Ascending aorta (tissue), 2 donors: ENCODE data around the gene FAAP100. TPM values are rescaled to one million over a fixed set of nuclear protein-coding genes. Genes with fewer than 3 reads are reported as not detected.

Experiments used
- DNase-seq, 2 donors: peaks; one replicate each; pipeline ENCODE4 v3.0.0-alpha.2; 2019; ENCODE audit warnings: low spot score in 2 of 2
- H3K27ac ChIP-seq, 2 donors: fragments of 200-600 bp; sonication (generic); one replicate each; pipeline ENCODE4 v1.5.1; 2016 to 2017; ENCODE audit warnings: mild to moderate bottlenecking in 1 of 2
- H3K27me3 ChIP-seq: fragments of 200-600 bp; sonication (generic); one replicate; pipeline ENCODE4 v1.5.1; 2017
- H3K36me3 ChIP-seq, 2 donors: fragments of 200-600 bp; sonication (generic); one replicate each; pipeline ENCODE4 v1.5.1; 2016
- H3K4me1 ChIP-seq, 2 donors: fragments of 200-600 bp; sonication (generic); one replicate each; pipeline ENCODE4 v1.5.1; 2016 to 2017; ENCODE audit warnings: mild to moderate bottlenecking in 1 of 2
- H3K4me3 ChIP-seq, 2 donors: fragments of 200-600 bp; sonication (generic); one replicate each; pipeline ENCODE4 v1.5.1; 2016 to 2017; ENCODE audit warnings: mild to moderate bottlenecking in 1 of 2
- H3K9me3 ChIP-seq, 2 donors: fragments of 200-600 bp; sonication (generic); one replicate each; pipeline ENCODE4 v1.5.1; 2016
- CTCF ChIP-seq, 3 experiments: fragments of 200-600 bp in 2 of 3; fragments of 450-650 bp in 1 of 3; sonication (generic) in 2 of 3; IDR thresholded peaks; one replicate each; pipeline ENCODE4 v1.5.1; 2016 to 2019; ENCODE audit warnings: antibody characterized with exemption in 3 of 3, mild to moderate bottlenecking in 1 of 3, moderate library complexity in 1 of 3
- intact Hi-C: fragments of 100-400 bp; cut with DNase I; formaldehyde crosslinking; loops from one replicate; pipeline ENCODE4 v1.15.1; 2023
- total RNA-seq: library from RNA; depleted of rRNA; stranded (reverse); fragments of >200 nt; gene quantifications from one replicate; pipeline ENCODE4 v1.1.0, GENCODE V29; 2016

The FAAP100 gene
- total RNA-seq, 1 donor from 2014 or later: 75.6 TPM

GRCh38 chr17:81514489-81514738, 37.7 kb downstream of the FAAP100 start:
- H3K9me3 ChIP-seq: no peaks in the 10 kb centered on the region
- peak overlapping the region; percentile 95 to 100 for H3K27ac ChIP-seq
- no peak for DNase-seq
- intact Hi-C loops: loop anchor here (2.0 to 10.0 kb wide), 3 partner anchors 38 to 350 kb away; partner anchors contain the start of genes FAAP100 and P4HB
- peak overlapping the region; percentile 81 to 96 for H3K4me3 ChIP-seq
- no peak for TF ChIP-seq CTCF (IDR thresholded peaks at IDR 0.05)
- H3K36me3 ChIP-seq: peaks cover 26 to 31% of the 10 kb centered on the region in 2 donors
- no peaks in the 10 kb centered on the region for H3K27me3 ChIP-seq
- peaks cover 10 to 32% of the 10 kb centered on the region in 2 donors for H3K4me1 ChIP-seq

- intact Hi-C loops: loop anchor here (1.0 to 10.0 kb wide), 5 partner anchors 39 to 351 kb away; partner anchors contain the start of genes FAAP100 and P4HB
- peaks cover 5 to 30% of the 10 kb centered on the region in 2 donors for H3K4me1 ChIP-seq
- no peaks in the 10 kb centered on the region for H3K9me3 ChIP-seq
- peak overlapping the region; percentile 81 to 96 for H3K4me3 ChIP-seq
- no peak for TF ChIP-seq CTCF (IDR thresholded peaks at IDR 0.05)
- peak overlapping the region; percentile 95 to 100 for H3K27ac ChIP-seq
- peak in 1 of 2 donors; percentile 85 for DNase-seq
- H3K36me3 ChIP-seq: peaks cover 31 to 36% of the 10 kb centered on the region in 2 donors
- no peaks in the 10 kb centered on the region for H3K27me3 ChIP-seq
Observed at GRCh38 chr17:81513753-81514488, 38.2 kb downstream of the FAAP100 start.

GRCh38 chr17:81513372-81513752, 38.8 kb downstream of the FAAP100 start:
- H3K36me3 ChIP-seq: peaks cover 36 to 41% of the 10 kb centered on the region in 2 donors
- DNase-seq: peak in 1 of 2 donors; percentile 85
- H3K9me3 ChIP-seq: no peaks in the 10 kb centered on the region
- peaks cover 4 to 26% of the 10 kb centered on the region in 2 donors for H3K4me1 ChIP-seq
- no peaks in the 10 kb centered on the region for H3K27me3 ChIP-seq
- TF ChIP-seq CTCF (IDR thresholded peaks at IDR 0.05): no peak
- H3K4me3 ChIP-seq: peak overlapping the region; percentile 81 to 96
- H3K27ac ChIP-seq: peak overlapping the region; percentile 95 to 100
- intact Hi-C loops: loop anchor here (1.0 to 10.0 kb wide), 3 partner anchors 95 to 351 kb away; partner anchors contain the start of gene P4HB

GRCh38 chr17:81512562-81513371, 39.4 kb downstream of the FAAP100 start, which contains the start of gene ACTG1:
TSS of gene ACTG1 (minus strand) at chr17:81512799. CDS start at chr17:81512354, 445 bp downstream.
- Histone ChIP-seq H3K4me1 (peaks cover 4 to 20% of the 10 kb centered on the region in 2 donors), H3K27me3 (no peaks in the 10 kb centered on the region), H3K4me3 (peak within 1 kb of the TSS; percentile 81 to 96), H3K9me3 (no peaks in the 10 kb centered on the region), H3K36me3 (peaks cover 40 to 45% of the 10 kb centered on the region in 2 donors), H3K27ac (peak within 1 kb of the TSS; percentile 95 to 100)
- no peak for TF ChIP-seq CTCF (IDR thresholded peaks at IDR 0.05)
- peak; percentile 76 to 95 for DNase-seq
- intact Hi-C loops: loop anchor here (1.0 to 10.0 kb wide), 3 partner anchors 94 to 352 kb away; partner anchors contain the start of gene P4HB

- Histone ChIP-seq H3K4me1 (peaks cover 4 to 13% of the 10 kb centered on the region in 2 donors), H3K27me3 (no peaks in the 10 kb centered on the region), H3K27ac (peak overlapping the region; percentile 88 to 90), H3K4me3 (peak overlapping the region; percentile 81 to 96), H3K9me3 (no peaks in the 10 kb centered on the region), H3K36me3 (peaks cover 40 to 46% of the 10 kb centered on the region in 2 donors)
- intact Hi-C loops: loop anchor here (2.0 to 10.0 kb wide), 2 partner anchors 93 to 353 kb away; partner anchors contain the start of gene P4HB
- TF ChIP-seq CTCF (IDR thresholded peaks at IDR 0.05): no peak
- DNase-seq: no peak
Observed at GRCh38 chr17:81511804-81512561, 40.2 kb downstream of the FAAP100 start.
